ENCODE measurements around the gene ZNRD2. TPM values are rescaled to one million over a fixed set of nuclear protein-coding genes. Genes with fewer than 3 reads are reported as not detected.

The ZNRD2 gene
- total RNA-seq, 1 donor from 2014 or later = 157 TPM

DNA sequence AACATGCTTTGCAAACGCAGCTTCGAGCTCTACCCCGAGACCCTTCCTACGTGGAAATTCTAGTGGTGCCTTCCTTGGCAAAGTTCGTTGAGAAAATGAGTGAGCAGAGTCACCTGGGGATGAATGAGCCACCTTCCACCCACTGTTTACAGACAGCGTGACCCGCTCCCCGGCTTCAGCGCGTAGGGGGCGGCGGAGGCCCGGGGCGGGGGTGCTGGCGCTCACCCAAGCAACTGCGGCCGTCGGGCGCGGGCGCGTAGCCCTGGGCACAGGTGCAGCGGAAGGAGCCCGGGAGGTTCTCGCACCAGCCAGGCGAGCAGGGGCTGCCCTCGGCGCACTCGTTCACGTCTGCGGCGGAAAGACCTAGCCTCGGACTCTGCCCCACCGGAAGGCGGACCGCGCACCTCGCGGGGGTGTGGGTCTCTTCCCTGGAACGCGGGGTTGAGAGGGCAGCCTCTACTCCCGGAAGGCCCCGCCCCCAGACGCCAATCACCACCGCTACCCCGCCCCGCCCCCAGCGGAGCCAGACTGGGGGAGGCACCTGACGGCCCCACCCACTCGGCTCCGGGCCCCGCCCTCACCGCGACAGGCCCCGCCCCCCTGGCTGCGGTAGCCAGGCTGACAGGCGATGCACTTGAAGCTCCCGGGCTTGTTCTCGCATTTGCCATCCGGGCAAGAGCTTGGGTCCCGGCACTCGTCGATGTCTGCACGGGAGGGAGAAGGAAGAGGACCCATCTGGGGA lies 23.9 kb upstream of the ZNRD2 start:
- no peaks in the 10 kb centered on the region for H3K27me3 ChIP-seq
- peaks cover 4 to 7% of the 10 kb centered on the region in 2 donors for H3K4me1 ChIP-seq
- TF ChIP-seq, protein P1, sequence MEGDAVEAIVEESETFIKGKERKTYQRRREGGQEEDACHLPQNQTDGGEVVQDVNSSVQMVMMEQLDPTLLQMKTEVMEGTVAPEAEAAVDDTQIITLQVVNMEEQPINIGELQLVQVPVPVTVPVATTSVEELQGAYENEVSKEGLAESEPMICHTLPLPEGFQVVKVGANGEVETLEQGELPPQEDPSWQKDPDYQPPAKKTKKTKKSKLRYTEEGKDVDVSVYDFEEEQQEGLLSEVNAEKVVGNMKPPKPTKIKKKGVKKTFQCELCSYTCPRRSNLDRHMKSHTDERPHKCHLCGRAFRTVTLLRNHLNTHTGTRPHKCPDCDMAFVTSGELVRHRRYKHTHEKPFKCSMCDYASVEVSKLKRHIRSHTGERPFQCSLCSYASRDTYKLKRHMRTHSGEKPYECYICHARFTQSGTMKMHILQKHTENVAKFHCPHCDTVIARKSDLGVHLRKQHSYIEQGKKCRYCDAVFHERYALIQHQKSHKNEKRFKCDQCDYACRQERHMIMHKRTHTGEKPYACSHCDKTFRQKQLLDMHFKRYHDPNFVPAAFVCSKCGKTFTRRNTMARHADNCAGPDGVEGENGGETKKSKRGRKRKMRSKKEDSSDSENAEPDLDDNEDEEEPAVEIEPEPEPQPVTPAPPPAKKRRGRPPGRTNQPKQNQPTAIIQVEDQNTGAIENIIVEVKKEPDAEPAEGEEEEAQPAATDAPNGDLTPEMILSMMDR (IDR thresholded peaks at IDR 0.05) = no peak
- intact Hi-C loops (cut with DNase I) = no loop called here
- peaks cover 66 to 76% of the 10 kb centered on the region in 2 donors for H3K36me3 ChIP-seq
- DNase-seq (ENCODE audit: low spot score in 2 of 2) = peak; percentile 59 to 88
- H3K9me3 ChIP-seq = no peaks in the 10 kb centered on the region
- peak overlapping the region in 1 of 2 donors; percentile 34 for H3K4me3 ChIP-seq
- H3K27ac ChIP-seq = peak overlapping the region; percentile 29 to 47

- Histone ChIP-seq H3K27me3 (no peaks in the 10 kb centered on the region), H3K4me3 (no peak overlapping the region), H3K27ac (peak overlapping the region in 1 of 2 donors; percentile 0), H3K36me3 (peaks cover 72 to 86% of the 10 kb centered on the region in 2 donors), H3K4me1 (no peaks in the 10 kb centered on the region), H3K9me3 (no peaks in the 10 kb centered on the region)
- DNase-seq (ENCODE audit: low spot score in 2 of 2) = no peak
- TF ChIP-seq, protein P1 (IDR thresholded peaks at IDR 0.05) = no peak
- intact Hi-C loops (cut with DNase I) = no loop called here
Observed at GRCh38 chr11:65547446-65548125, 22.7 kb upstream of the ZNRD2 start.

DNA sequence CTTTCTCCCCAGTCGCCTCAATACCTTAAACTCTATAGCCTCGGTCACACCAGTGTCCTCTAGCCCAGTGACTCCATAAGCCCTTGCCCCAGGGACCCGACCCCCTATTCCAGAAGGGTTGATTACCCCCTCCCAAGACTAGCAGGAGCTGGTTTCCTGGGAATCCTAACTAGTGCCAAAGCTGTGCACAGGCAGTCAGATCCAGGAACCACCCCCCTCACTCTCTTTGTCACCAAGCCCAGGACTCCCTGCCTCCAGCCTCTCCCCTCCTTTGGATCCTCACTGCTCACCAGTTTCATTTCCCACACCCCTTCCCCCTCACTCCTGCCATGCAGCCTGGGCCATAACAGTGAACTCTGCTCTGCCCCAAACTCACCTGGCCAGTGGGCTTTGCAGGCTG lies 21.9 kb upstream of the ZNRD2 start:
- Histone ChIP-seq H3K4me3 (no peak overlapping the region), H3K27ac (peak overlapping the region; percentile 0 to 17), H3K9me3 (no peaks in the 10 kb centered on the region), H3K27me3 (no peaks in the 10 kb centered on the region), H3K4me1 (no peaks in the 10 kb centered on the region), H3K36me3 (peaks cover 72 to 85% of the 10 kb centered on the region in 2 donors)
- DNase-seq (ENCODE audit: low spot score in 2 of 2) = no peak
- TF ChIP-seq, protein P1 (IDR thresholded peaks at IDR 0.05) = no peak
- intact Hi-C loops (cut with DNase I) = no loop called here

GRCh38 chr11:65549096-65549495 lies 21.2 kb upstream of the ZNRD2 start:
- H3K9me3 ChIP-seq = no peaks in the 10 kb centered on the region
- DNase-seq (ENCODE audit: low spot score in 2 of 2) = no peak
- no peak overlapping the region for H3K4me3 ChIP-seq
- H3K36me3 ChIP-seq = peaks cover 72 to 84% of the 10 kb centered on the region in 2 donors
- no peak overlapping the region for H3K27ac ChIP-seq
- intact Hi-C loops (cut with DNase I) = no loop called here
- H3K27me3 ChIP-seq = no peaks in the 10 kb centered on the region
- TF ChIP-seq, protein P1 (IDR thresholded peaks at IDR 0.05) = no peak
- H3K4me1 ChIP-seq = peaks cover 0 to 6% of the 10 kb centered on the region in 2 donors

GRCh38 chr11:65551572-65552387 lies 18.5 kb upstream of the ZNRD2 start:
- Histone ChIP-seq H3K9me3 (no peaks in the 10 kb centered on the region), H3K4me3 (no peak overlapping the region), H3K36me3 (peaks cover 58 to 67% of the 10 kb centered on the region in 2 donors), H3K27ac (peak overlapping the region; percentile 12 to 99), H3K4me1 (peaks cover 10 to 31% of the 10 kb centered on the region in 2 donors), H3K27me3 (no peaks in the 10 kb centered on the region)
- DNase-seq (ENCODE audit: low spot score in 2 of 2) = no peak
- TF ChIP-seq, protein P1 (IDR thresholded peaks at IDR 0.05) = peak in 1 of 3 experiments; percentile 39
- intact Hi-C loops (cut with DNase I) = no loop called here

Measured in ascending aorta (tissue), 2 donors.